HEK293T (cell line): Measurements from ENCODE around the gene ATRIP.
A peak's percentile ranks its signal among the peaks of the same experiment; 100 is the strongest.

Experiments
- CTCF ChIA-PET: fragments of 350-600 bp; formaldehyde crosslinking; extraction: SDS; loops from one replicate; lab custom pipeline; 2021; ENCODE audit warnings: antibody characterized with exemption, inconsistent platforms; lab: Yijun Ruan, JAX
- POLR2A ChIA-PET: fragments of 350-600 bp; formaldehyde crosslinking; extraction: SDS; loops from one replicate; lab custom pipeline; 2020; ENCODE audit warnings: antibody characterized with exemption, inconsistent platforms; lab: Yijun Ruan, JAX
- DNase-seq: peaks from one replicate; pipeline ENCODE4 v3.0.0; 2012; ENCODE audit warnings: mixed read lengths; ENCODE audit errors: extremely low spot score
- ARNT ChIP-seq: fragments of 450-650 bp; IDR thresholded peaks from 2 replicates; pipeline ENCODE4 v1.6.1; 2017; ENCODE audit warnings: mild to moderate bottlenecking
- BHLHE40 ChIP-seq: fragments of 450-650 bp; IDR thresholded peaks from 2 replicates; pipeline ENCODE4 v1.6.1; 2016; ENCODE audit warnings: mild to moderate bottlenecking, moderate library complexity, borderline replicate concordance
- CTBP1 ChIP-seq: fragments of 450-650 bp; IDR thresholded peaks from 2 replicates; pipeline ENCODE4 v1.6.1; 2016; ENCODE audit warnings: borderline replicate concordance
- ELF4 ChIP-seq: fragments of 450-650 bp; IDR thresholded peaks from 2 replicates; pipeline ENCODE4 v1.6.1; 2017; ENCODE audit warnings: antibody characterized with exemption
- FOXA1 ChIP-seq: fragments of 450-650 bp; IDR thresholded peaks from 2 replicates; pipeline ENCODE4 v1.6.1; 2016; ENCODE audit warnings: mild to moderate bottlenecking
- FOXK2 ChIP-seq: fragments of 450-650 bp; IDR thresholded peaks from 2 replicates; pipeline ENCODE4 v1.6.1; 2016; ENCODE audit warnings: mild to moderate bottlenecking
- FOXM1 ChIP-seq: fragments of 450-650 bp; IDR thresholded peaks from 2 replicates; pipeline ENCODE4 v1.6.1; 2017; ENCODE audit warnings: mild to moderate bottlenecking, borderline replicate concordance
- HDGF ChIP-seq: fragments of 450-650 bp; IDR thresholded peaks from 2 replicates; pipeline ENCODE4 v1.6.1; 2017; ENCODE audit warnings: antibody characterized with exemption, borderline replicate concordance
- L3MBTL2 ChIP-seq: fragments of 450-650 bp; conservative IDR thresholded peaks from 2 replicates; pipeline ENCODE4 v1.6.1; 2016; ENCODE audit warnings: mild to moderate bottlenecking
- LEF1 ChIP-seq: fragments of 450-650 bp; IDR thresholded peaks from 2 replicates; pipeline ENCODE4 v1.6.1; 2017; ENCODE audit warnings: mild to moderate bottlenecking, borderline replicate concordance
- NFRKB ChIP-seq: fragments of 450-650 bp; IDR thresholded peaks from 2 replicates; pipeline ENCODE4 v1.6.1; 2016; ENCODE audit warnings: mild to moderate bottlenecking, moderate library complexity
- PKNOX1 ChIP-seq: fragments of 450-650 bp; IDR thresholded peaks from 2 replicates; pipeline ENCODE4 v1.6.1; 2016
- SP1 ChIP-seq: fragments of 450-650 bp; IDR thresholded peaks from 2 replicates; pipeline ENCODE4 v1.6.1; 2017
- SUZ12 ChIP-seq: fragments of 450-650 bp; IDR thresholded peaks from 2 replicates; pipeline ENCODE4 v1.6.1; 2016; ENCODE audit warnings: mild to moderate bottlenecking
- TARDBP ChIP-seq: fragments of 450-650 bp; IDR thresholded peaks from 2 replicates; pipeline ENCODE4 v1.6.1; 2016
- ZNF384 ChIP-seq: fragments of 450-650 bp; IDR thresholded peaks from 2 replicates; pipeline ENCODE4 v1.6.1; 2016

The ATRIP gene

GRCh38 chr3:48437812-48438211 is 8.7 kb upstream of the ATRIP start:
- CTCF ChIA-PET: interaction anchor here (0.6 to 6.3 kb wide), 2 partner anchors 36 to 248 kb away, joined by 3 to 213 read pairs; no protein-coding TSS in a partner anchor
- TF ChIP-seq HDGF (no peak), ZNF384 (no peak), ELF4 (no peak), SUZ12 (no peak), CTBP1 (no peak), NFRKB (no peak), L3MBTL2 (no peak)
- no peak for DNase-seq
- POLR2A ChIA-PET: no interaction called here

GRCh38 chr3:48439820-48440589 is 6.5 kb upstream of the ATRIP start, which contains the start of the genes CCDC51 and TMA7:
Gene CCDC51, minus strand, starts transcription at chr3:48440119. Its CDS starts 4,991 bp downstream, at chr3:48435128.
Gene TMA7, plus strand, starts transcription at chr3:48440257. Its CDS starts 40 bp downstream, at chr3:48440297.
- peak; percentile 97 for DNase-seq
- no peak for TF ChIP-seq FOXM1
- peak; percentile 98 for TF ChIP-seq L3MBTL2
- peak; percentile 76 for TF ChIP-seq ELF4
- TF ChIP-seq PKNOX1: peak; percentile 95
- ChIA-PET CTCF (interaction anchor here (0.7 to 2.7 kb wide), 6 partner anchors 33 to 187 kb away, joined by 3 to 21 read pairs (median 3); no protein-coding TSS in a partner anchor), POLR2A (interaction anchor here (0.5 to 2.2 kb wide), 35 partner anchors 8 to 615 kb away, joined by 3 to 19 read pairs (median 4); partner anchors contain the start of genes CDC25A, CELSR3, PFKFB4 and PLXNB1)

- ChIA-PET POLR2A (interaction anchor here (0.8 to 2.2 kb wide), 12 partner anchors 8 to 222 kb away, joined by 3 to 19 read pairs (median 4); partner anchors contain the start of genes CELSR3, PLXNB1 and ZNF589), CTCF (interaction anchor here (1.3 to 2.7 kb wide), 2 partner anchors 33 to 40 kb away, joined by 3 to 21 read pairs; no protein-coding TSS in a partner anchor)
- DNase-seq: no peak
- TF ChIP-seq ELF4: no peak
- TF ChIP-seq PKNOX1: no peak
- TF ChIP-seq CTBP1: no peak
- TF ChIP-seq ARNT: no peak
- TF ChIP-seq BHLHE40: no peak
- TF ChIP-seq SUZ12: no peak
- no peak for TF ChIP-seq LEF1
- TF ChIP-seq SP1: no peak
- TF ChIP-seq TARDBP: no peak
- TF ChIP-seq L3MBTL2: no peak
- no peak for TF ChIP-seq FOXA1
- no peak for TF ChIP-seq ZNF384
- TF ChIP-seq FOXK2: no peak
- no peak for TF ChIP-seq FOXM1
- no peak for TF ChIP-seq HDGF
- no peak for TF ChIP-seq NFRKB
These were observed 6.0 kb upstream of the ATRIP start for GRCh38 chr3:48440590-48440958.

GRCh38 chr3:48441940-48442339 is 4.6 kb upstream of the ATRIP start:
- no peak for DNase-seq
- ChIA-PET CTCF (no interaction called here), POLR2A (interaction anchor here (0.7 kb wide), 1 partner anchor 9 kb away, joined by 3 read pairs; no protein-coding TSS in a partner anchor)
- TF ChIP-seq FOXM1: no peak
- TF ChIP-seq TARDBP: no peak
- TF ChIP-seq ELF4: no peak
- no peak for TF ChIP-seq ARNT
- TF ChIP-seq SUZ12: no peak
- TF ChIP-seq BHLHE40: no peak
- no peak for TF ChIP-seq L3MBTL2
- no peak for TF ChIP-seq ZNF384
- TF ChIP-seq LEF1: no peak

- TF ChIP-seq ARNT: no peak
- no peak for TF ChIP-seq HDGF
- no peak for TF ChIP-seq L3MBTL2
- POLR2A ChIA-PET: interaction anchor here (1.2 to 2.7 kb wide), 13 partner anchors 9 to 104 kb away, joined by 3 to 28 read pairs (median 7); no protein-coding TSS in a partner anchor
- DNase-seq: no peak
- CTCF ChIA-PET: interaction anchor here (1.5 to 3.8 kb wide), 3 partner anchors 9 to 104 kb away, joined by 5 to 54 read pairs (median 6); no protein-coding TSS in a partner anchor
These were observed 1.2 kb upstream of the ATRIP start for GRCh38 chr3:48445277-48445882.

- POLR2A ChIA-PET: interaction anchor here (0.9 to 2.7 kb wide), 26 partner anchors 10 to 257 kb away, joined by 3 to 28 read pairs (median 4); partner anchors contain the start of genes CDC25A, PFKFB4, SHISA5 and ZNF589
- no peak for DNase-seq
These were observed 503 bp upstream of the ATRIP start for GRCh38 chr3:48446043-48446424.

More at GRCh38 chr3:48446043-48446424, 503 bp upstream of the ATRIP start:
- TF ChIP-seq ELF4 (no peak), PKNOX1 (no peak), ZNF384 (no peak), LEF1 (no peak), ARNT (no peak)
- CTCF ChIA-PET: interaction anchor here (1.5 to 3.8 kb wide), 3 partner anchors 10 to 103 kb away, joined by 5 to 54 read pairs (median 6); no protein-coding TSS in a partner anchor
